Natural killer cell (primary cell): ENCODE data around the gene COL5A1. TPM values are rescaled to one million over a fixed set of nuclear protein-coding genes. Genes with fewer than 3 reads are reported as not detected.

ENCODE experiments used
- ATAC-seq, 3 donors: fragments of 150-1000 bp in 2 of 3; fragments of 200-7000 bp in 1 of 3; cut with Tn5 transposase; 1 replicate in 1 of 3; 2 replicates in 2 of 3; pipeline ENCODE4 v1.10.0; 2021; ENCODE audit warnings: mild to moderate bottlenecking in 2 of 3, moderate library complexity in 2 of 3
- DNase-seq, 2 donors: peaks; one replicate each; pipeline versions ENCODE4 v3.0.0 to v3.0.0-alpha.2; 2013 to 2021; ENCODE audit warnings: mixed read lengths in 1 of 2
- H3K27ac ChIP-seq: one replicate; pipeline ENCODE4 v1.5.1; 2013; ENCODE audit warnings: mild to moderate bottlenecking, low read length
- H3K27me3 ChIP-seq: one replicate; pipeline ENCODE4 v1.6.1; 2013; ENCODE audit warnings: low read length; ENCODE audit not compliant: control insufficient read depth, insufficient read depth
- H3K36me3 ChIP-seq: one replicate; pipeline ENCODE4 v1.6.1; 2013; ENCODE audit warnings: low read length; ENCODE audit not compliant: control insufficient read depth, insufficient read depth
- H3K4me1 ChIP-seq: one replicate; pipeline ENCODE4 v1.6.1; 2013; ENCODE audit warnings: low read length; ENCODE audit not compliant: control insufficient read depth, insufficient read depth
- H3K4me3 ChIP-seq: one replicate; pipeline ENCODE4 v1.5.1; 2013; ENCODE audit warnings: low read length
- H3K9me3 ChIP-seq: one replicate; pipeline ENCODE4 v1.6.1; 2013; ENCODE audit warnings: low read length; ENCODE audit not compliant: control insufficient read depth, insufficient read depth
- H3K27ac Mint-ChIP-seq, 2 donors: one replicate each; pipeline ENCODE4 v1.8.0; 2022; ENCODE audit warnings: mild to moderate bottlenecking in 2 of 2, mixed read lengths in 2 of 2, moderate library complexity in 1 of 2
- H3K27me3 Mint-ChIP-seq, 2 donors: one replicate each; pipeline ENCODE4 v1.8.0; 2022; ENCODE audit warnings: low read depth in 2 of 2, mixed read lengths in 2 of 2
- H3K36me3 Mint-ChIP-seq: one replicate; pipeline ENCODE4 v1.8.0; 2022; ENCODE audit warnings: mixed read lengths
- H3K4me1 Mint-ChIP-seq, 2 donors: one replicate each; pipeline ENCODE4 v1.8.0; 2022; ENCODE audit warnings: mixed read lengths in 2 of 2
- H3K4me3 Mint-ChIP-seq: one replicate; pipeline ENCODE4 v1.8.0; 2022; ENCODE audit warnings: mild to moderate bottlenecking, moderate library complexity, mixed read lengths
- H3K9me3 Mint-ChIP-seq, 2 donors: one replicate each; pipeline ENCODE4 v1.8.0; 2022; ENCODE audit warnings: mixed read lengths in 2 of 2
- CTCF ChIP-seq: fragments of 200-600 bp; IDR thresholded peaks from one replicate; pipeline ENCODE4 v1.8.0; 2022; ENCODE audit warnings: antibody characterized with exemption
- WGBS: methylation state at CpG from one replicate; pipeline ENCODE4 v1.1.7; 2013; ENCODE audit warnings: missing lambda C conversion rate; ENCODE audit not compliant: insufficient coverage; 5-methylcytosine and 5-hydroxymethylcytosine counted together
- intact Hi-C: fragments of 100-400 bp; cut with micrococcal nuclease; formaldehyde crosslinking; loops from one replicate; pipeline ENCODE4 v1.14.2; 2022
- total RNA-seq, 4 donors: library from RNA; stranded (reverse); fragments of 120-200 nt in 1 of 4; gene quantifications; one replicate each; pipeline versions ENCODE4 v1.2.3 to v1.2.4, GENCODE V29; 2013 to 2022

The COL5A1 gene
- total RNA-seq, 3 donors from 2014 or later (not counting 1 experiment from before 2014, with no cell fraction given): 0.11 to 0.28 (median 0.23) TPM

GRCh38 chr9:134890155-134890495 lies 248.5 kb downstream of the COL5A1 start:
- no peaks in the 10 kb centered on the region for H3K9me3 ChIP-seq
- no peak overlapping the region for H3K4me3 ChIP-seq
- Mint-ChIP-seq H3K4me3 (no peak overlapping the region), H3K36me3 (no peaks in the 10 kb centered on the region), H3K4me1 (peaks cover 0 to 13% of the 10 kb centered on the region in 2 donors), H3K9me3 (no peaks in the 10 kb centered on the region), H3K27ac (no peak overlapping the region), H3K27me3 (peaks cover 5 to 8% of the 10 kb centered on the region in 2 donors)
- no peak overlapping the region for H3K27ac ChIP-seq
- no peaks in the 10 kb centered on the region for H3K27me3 ChIP-seq
- WGBS: 40% methylated on average over 5 of the region's 5 CpGs
- no peak for TF ChIP-seq CTCF
- H3K36me3 ChIP-seq: no peaks in the 10 kb centered on the region
- DNase-seq (no peak), ATAC-seq (no peak)
- H3K4me1 ChIP-seq: peaks cover 8% of the 10 kb centered on the region
- intact Hi-C loops: no loop called here

- peaks cover 9 to 11% of the 10 kb centered on the region in 2 donors for H3K27me3 Mint-ChIP-seq
- no peak for TF ChIP-seq CTCF
These were observed 249.4 kb downstream of the COL5A1 start for GRCh38 chr9:134891053-134891452.

GRCh38 chr9:134891713-134892112 lies 250.1 kb downstream of the COL5A1 start:
- ATAC-seq (no peak), DNase-seq (no peak)
- Mint-ChIP-seq H3K36me3 (no peaks in the 10 kb centered on the region), H3K9me3 (no peaks in the 10 kb centered on the region), H3K27me3 (peaks cover 9 to 11% of the 10 kb centered on the region in 2 donors), H3K4me1 (peaks cover 0 to 13% of the 10 kb centered on the region in 2 donors), H3K4me3 (no peak overlapping the region), H3K27ac (no peak overlapping the region)
- Histone ChIP-seq H3K27ac (no peak overlapping the region), H3K36me3 (no peaks in the 10 kb centered on the region), H3K4me1 (peaks cover 8% of the 10 kb centered on the region), H3K27me3 (no peaks in the 10 kb centered on the region), H3K9me3 (no peaks in the 10 kb centered on the region), H3K4me3 (no peak overlapping the region)
- TF ChIP-seq CTCF: no peak
- 90% methylated on average over 5 of the region's 5 CpGs for WGBS
- intact Hi-C loops: no loop called here

More at GRCh38 chr9:134891053-134891452, 249.4 kb downstream of the COL5A1 start:
- 68% methylated on average over 8 of the region's 8 CpGs for WGBS
- ATAC-seq (no peak), DNase-seq (no peak)
- Histone ChIP-seq H3K27ac (no peak overlapping the region), H3K36me3 (no peaks in the 10 kb centered on the region), H3K4me3 (no peak overlapping the region), H3K9me3 (no peaks in the 10 kb centered on the region), H3K4me1 (peaks cover 8% of the 10 kb centered on the region), H3K27me3 (no peaks in the 10 kb centered on the region)
- H3K36me3 Mint-ChIP-seq: no peaks in the 10 kb centered on the region
- peaks cover 0 to 13% of the 10 kb centered on the region in 2 donors for H3K4me1 Mint-ChIP-seq
- intact Hi-C loops: no loop called here
- no peak overlapping the region for H3K27ac Mint-ChIP-seq
- no peaks in the 10 kb centered on the region for H3K9me3 Mint-ChIP-seq
- no peak overlapping the region for H3K4me3 Mint-ChIP-seq

GRCh38 chr9:134892221-134892620 lies 250.6 kb downstream of the COL5A1 start:
- Histone ChIP-seq H3K36me3 (no peaks in the 10 kb centered on the region), H3K9me3 (no peaks in the 10 kb centered on the region), H3K27ac (no peak overlapping the region), H3K4me1 (peaks cover 8% of the 10 kb centered on the region), H3K4me3 (no peak overlapping the region), H3K27me3 (no peaks in the 10 kb centered on the region)
- Mint-ChIP-seq H3K36me3 (no peaks in the 10 kb centered on the region), H3K27ac (no peak overlapping the region), H3K4me1 (peaks cover 0 to 13% of the 10 kb centered on the region in 2 donors), H3K4me3 (no peak overlapping the region), H3K27me3 (peaks cover 9 to 11% of the 10 kb centered on the region in 2 donors), H3K9me3 (no peaks in the 10 kb centered on the region)
- intact Hi-C loops: no loop called here
- DNase-seq (no peak), ATAC-seq (no peak)
- 72% methylated on average over 6 of the region's 6 CpGs for WGBS
- TF ChIP-seq CTCF: no peak
